ENCODE data around the gene ERICH4. TPM values are rescaled to one million over a fixed set of nuclear protein-coding genes. Genes with fewer than 3 reads are reported as not detected.
A peak's percentile ranks its signal among the peaks of the same experiment; 100 is the strongest.

Gene ERICH4
- total and polyA plus RNA-seq, 9 of the 15 experiments (the other 6 are each of a cell fraction or from before 2014, with no cell fraction given), result not detected

DNA sequence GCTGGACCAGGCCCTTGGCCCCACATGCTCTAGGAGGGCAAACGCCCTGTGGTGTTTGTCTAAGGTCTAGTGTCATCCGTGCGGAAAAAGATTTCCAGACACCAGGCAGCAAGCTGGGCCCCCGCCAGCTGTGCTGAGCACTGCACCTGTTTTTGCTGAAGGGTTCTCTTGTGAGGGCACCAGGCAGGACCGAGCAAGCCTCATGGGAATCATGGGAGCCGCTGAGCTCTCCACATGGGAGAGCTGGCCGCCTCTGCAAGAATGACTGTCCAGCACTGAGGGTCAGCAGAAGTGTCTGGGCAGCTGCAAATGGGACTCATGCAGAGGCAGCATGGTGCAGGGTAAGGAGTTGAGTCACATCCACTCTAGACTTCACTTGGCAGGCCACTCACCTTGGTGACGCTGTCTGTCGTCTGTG lies 27.8 kb upstream of the ERICH4 start:
- Histone ChIP-seq H3K9me1 (ENCODE audit: control insufficient read depth, insufficient read depth, low read length) (no peaks in the 10 kb centered on the region), H3K36me3 (ENCODE audit: control insufficient read depth, insufficient read depth, low read length) (peaks cover 40% of the 10 kb centered on the region; the same call in 1 of the 3 replicates), H3K9me3 (replicated peaks; ENCODE audit: control insufficient read depth, insufficient read depth, low read depth, low read length) (no peaks in the 10 kb centered on the region), H3K27me3 (ENCODE audit: control insufficient read depth in 2 of 2, insufficient read depth in 2 of 2, low read length in 2 of 2) (no peaks in the 10 kb centered on the region), H4K20me1 (replicated peaks; ENCODE audit: control insufficient read depth, insufficient read depth, low read length) (no peaks in the 10 kb centered on the region), H3K9ac (ENCODE audit: insufficient read depth in 1 of 2, low read depth in 2 of 2, low read length in 2 of 2) (peak overlapping the region in 1 of 2 experiments; percentile 64; a peak in 1 of 4 replicates), H3K4me1 (replicated peaks in 1 of 2; ENCODE audit: control insufficient read depth in 2 of 2, insufficient read depth in 2 of 2, low read length in 2 of 2) (peaks cover 2 to 7% of the 10 kb centered on the region in 2 experiments; a peak in 3 of 5 replicates), H3K4me3 (no peak overlapping the region), H3K79me2 (ENCODE audit: control insufficient read depth, insufficient read depth, low read length) (no peaks in the 10 kb centered on the region), H2AFZ (ENCODE audit: low read depth, low read length) (no peak overlapping the region), H3K27ac (ENCODE audit: extremely low read depth, low read depth, low read length) (no peak overlapping the region), H3K4me2 (ENCODE audit: insufficient read depth, low read length) (no peak overlapping the region)
- ChIA-PET CTCF (ENCODE audit: low intra/inter-chr PET ratio) (no interaction called here), POLR2A (no interaction called here)
- WGBS (ENCODE audit: insufficient coverage, low coverage, missing lambda C conversion rate), result 85% methylated on average over 5 of the region's 9 CpGs
- in situ Hi-C loops (cut with MboI), result no loop called here
- BruUV-seq (replicated peaks), result no TSS peak
- intact Hi-C loops (cut with micrococcal nuclease), result no loop called here
- FAIRE-seq (no peak), ATAC-seq (no peak), DNase-seq (ENCODE audit: extremely low read depth in 1 of 4, low spot score in 3 of 4) (no peak)
- TF ChIP-seq, protein P1, sequence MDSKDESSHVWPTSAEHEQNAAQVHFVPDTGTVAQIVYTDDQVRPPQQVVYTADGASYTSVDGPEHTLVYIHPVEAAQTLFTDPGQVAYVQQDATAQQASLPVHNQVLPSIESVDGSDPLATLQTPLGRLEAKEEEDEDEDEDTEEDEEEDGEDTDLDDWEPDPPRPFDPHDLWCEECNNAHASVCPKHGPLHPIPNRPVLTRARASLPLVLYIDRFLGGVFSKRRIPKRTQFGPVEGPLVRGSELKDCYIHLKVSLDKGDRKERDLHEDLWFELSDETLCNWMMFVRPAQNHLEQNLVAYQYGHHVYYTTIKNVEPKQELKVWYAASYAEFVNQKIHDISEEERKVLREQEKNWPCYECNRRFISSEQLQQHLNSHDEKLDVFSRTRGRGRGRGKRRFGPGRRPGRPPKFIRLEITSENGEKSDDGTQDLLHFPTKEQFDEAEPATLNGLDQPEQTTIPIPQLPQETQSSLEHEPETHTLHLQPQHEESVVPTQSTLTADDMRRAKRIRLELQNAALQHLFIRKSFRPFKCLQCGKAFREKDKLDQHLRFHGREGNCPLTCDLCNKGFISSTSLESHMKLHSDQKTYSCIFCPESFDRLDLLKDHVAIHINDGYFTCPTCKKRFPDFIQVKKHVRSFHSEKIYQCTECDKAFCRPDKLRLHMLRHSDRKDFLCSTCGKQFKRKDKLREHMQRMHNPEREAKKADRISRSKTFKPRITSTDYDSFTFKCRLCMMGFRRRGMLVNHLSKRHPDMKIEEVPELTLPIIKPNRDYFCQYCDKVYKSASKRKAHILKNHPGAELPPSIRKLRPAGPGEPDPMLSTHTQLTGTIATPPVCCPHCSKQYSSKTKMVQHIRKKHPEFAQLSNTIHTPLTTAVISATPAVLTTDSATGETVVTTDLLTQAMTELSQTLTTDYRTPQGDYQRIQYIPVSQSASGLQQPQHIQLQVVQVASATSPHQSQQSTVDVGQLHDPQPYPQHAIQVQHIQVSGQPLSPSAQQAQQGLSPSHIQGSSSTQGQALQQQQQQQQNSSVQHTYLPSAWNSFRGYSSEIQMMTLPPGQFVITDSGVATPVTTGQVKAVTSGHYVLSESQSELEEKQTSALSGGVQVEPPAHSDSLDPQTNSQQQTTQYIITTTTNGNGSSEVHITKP (IDR thresholded peaks at IDR 0.05; ENCODE audit: partially characterized antibody), result no peak
- TF ChIP-seq, protein P2, sequence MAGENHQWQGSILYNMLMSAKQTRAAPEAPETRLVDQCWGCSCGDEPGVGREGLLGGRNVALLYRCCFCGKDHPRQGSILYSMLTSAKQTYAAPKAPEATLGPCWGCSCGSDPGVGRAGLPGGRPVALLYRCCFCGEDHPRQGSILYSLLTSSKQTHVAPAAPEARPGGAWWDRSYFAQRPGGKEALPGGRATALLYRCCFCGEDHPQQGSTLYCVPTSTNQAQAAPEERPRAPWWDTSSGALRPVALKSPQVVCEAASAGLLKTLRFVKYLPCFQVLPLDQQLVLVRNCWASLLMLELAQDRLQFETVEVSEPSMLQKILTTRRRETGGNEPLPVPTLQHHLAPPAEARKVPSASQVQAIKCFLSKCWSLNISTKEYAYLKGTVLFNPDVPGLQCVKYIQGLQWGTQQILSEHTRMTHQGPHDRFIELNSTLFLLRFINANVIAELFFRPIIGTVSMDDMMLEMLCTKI (IDR thresholded peaks at IDR 0.05; ENCODE audit: partially characterized antibody), result no peak
- TF ChIP-seq, protein P3, sequence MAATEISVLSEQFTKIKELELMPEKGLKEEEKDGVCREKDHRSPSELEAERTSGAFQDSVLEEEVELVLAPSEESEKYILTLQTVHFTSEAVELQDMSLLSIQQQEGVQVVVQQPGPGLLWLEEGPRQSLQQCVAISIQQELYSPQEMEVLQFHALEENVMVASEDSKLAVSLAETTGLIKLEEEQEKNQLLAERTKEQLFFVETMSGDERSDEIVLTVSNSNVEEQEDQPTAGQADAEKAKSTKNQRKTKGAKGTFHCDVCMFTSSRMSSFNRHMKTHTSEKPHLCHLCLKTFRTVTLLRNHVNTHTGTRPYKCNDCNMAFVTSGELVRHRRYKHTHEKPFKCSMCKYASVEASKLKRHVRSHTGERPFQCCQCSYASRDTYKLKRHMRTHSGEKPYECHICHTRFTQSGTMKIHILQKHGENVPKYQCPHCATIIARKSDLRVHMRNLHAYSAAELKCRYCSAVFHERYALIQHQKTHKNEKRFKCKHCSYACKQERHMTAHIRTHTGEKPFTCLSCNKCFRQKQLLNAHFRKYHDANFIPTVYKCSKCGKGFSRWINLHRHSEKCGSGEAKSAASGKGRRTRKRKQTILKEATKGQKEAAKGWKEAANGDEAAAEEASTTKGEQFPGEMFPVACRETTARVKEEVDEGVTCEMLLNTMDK (IDR thresholded peaks at IDR 0.05; ENCODE audit: borderline replicate concordance, insufficient read depth, low read depth, low read length, poor library complexity, severe bottlenecking), result no peak
- TF ChIP-seq ZNF41 (CRISPR knock-in tag; conservative IDR thresholded peaks at IDR 0.05), result no peak
- TF ChIP-seq TFAM (CRISPR knock-in tag; conservative IDR thresholded peaks at IDR 0.05), result no peak
- TF ChIP-seq SMAD2 (IDR thresholded peaks at IDR 0.05; ENCODE audit: low read depth, low read length), result no peak
